Central memory CD8-positive, alpha-beta T cell (primary cell): ENCODE data around the gene ZNF227.
"Not testable (repeated sequence)": the region's sequence is repeated elsewhere in the genome, so short reads cannot be mapped to it uniquely, and the experiment has no call there.

Source experiments
- ATAC-seq: fragments of 150-1000 bp; cut with Tn5 transposase; replicated peaks from 2 replicates; pipeline ENCODE4 v1.10.0; 2022; ENCODE audit warnings: mild to moderate bottlenecking, moderate FRiP score, moderate number of reproducible peaks; ENCODE audit not compliant: poor library complexity, severe bottlenecking; ENCODE audit errors: extremely low read depth
- DNase-seq, 2 donors: peaks; one replicate each; pipeline ENCODE4 v3.0.0; 2021; ENCODE audit warnings: low spot score in 2 of 2
- H3K27ac Mint-ChIP-seq: one replicate; pipeline ENCODE4 v1.8.0; 2022; ENCODE audit warnings: low read depth, mild to moderate bottlenecking, moderate library complexity, mixed read lengths
- H3K27me3 Mint-ChIP-seq: one replicate; pipeline ENCODE4 v1.8.0; 2022; ENCODE audit warnings: mixed read lengths
- H3K36me3 Mint-ChIP-seq: one replicate; pipeline ENCODE4 v1.8.0; 2022; ENCODE audit warnings: mild to moderate bottlenecking, moderate library complexity, mixed read lengths; ENCODE audit not compliant: insufficient read depth
- H3K4me1 Mint-ChIP-seq: one replicate; pipeline ENCODE4 v1.8.0; 2022; ENCODE audit warnings: mixed read lengths
- H3K4me3 Mint-ChIP-seq: one replicate; pipeline ENCODE4 v1.8.0; 2022; ENCODE audit warnings: mild to moderate bottlenecking, moderate library complexity, mixed read lengths
- H3K9me3 Mint-ChIP-seq: one replicate; pipeline ENCODE4 v1.8.0; 2022; ENCODE audit warnings: mixed read lengths

Gene ZNF227

DNA sequence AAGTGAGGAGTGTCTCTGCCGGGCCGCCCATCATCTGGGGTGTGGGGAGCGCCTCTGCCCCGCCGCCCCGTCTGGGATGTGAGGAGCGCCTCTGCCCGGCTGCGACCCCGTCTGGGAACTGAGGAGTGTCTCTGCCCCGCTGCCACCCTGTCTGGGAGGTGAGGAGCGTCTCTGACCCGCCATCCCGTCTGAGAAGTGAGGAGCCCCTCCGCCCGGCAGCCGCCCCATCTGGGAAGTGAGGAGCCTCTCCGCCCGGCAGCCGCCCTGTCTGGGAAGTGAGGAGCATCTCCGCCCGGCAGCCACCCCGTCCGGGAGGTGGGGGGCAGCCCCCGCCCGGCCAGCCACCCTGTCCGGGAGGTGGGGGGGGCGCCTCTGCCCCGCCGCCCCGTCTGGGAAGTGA is 8.5 kb upstream of the ZNF227 start:
- not testable (repeated sequence) for H3K4me3 Mint-ChIP-seq, DNase-seq, ATAC-seq, H3K27ac Mint-ChIP-seq, H3K9me3 Mint-ChIP-seq, H3K36me3 Mint-ChIP-seq
- Mint-ChIP-seq H3K27me3 (peaks cover 27% of the 10 kb centered on the region), H3K4me1 (peaks cover 10% of the 10 kb centered on the region)

DNA sequence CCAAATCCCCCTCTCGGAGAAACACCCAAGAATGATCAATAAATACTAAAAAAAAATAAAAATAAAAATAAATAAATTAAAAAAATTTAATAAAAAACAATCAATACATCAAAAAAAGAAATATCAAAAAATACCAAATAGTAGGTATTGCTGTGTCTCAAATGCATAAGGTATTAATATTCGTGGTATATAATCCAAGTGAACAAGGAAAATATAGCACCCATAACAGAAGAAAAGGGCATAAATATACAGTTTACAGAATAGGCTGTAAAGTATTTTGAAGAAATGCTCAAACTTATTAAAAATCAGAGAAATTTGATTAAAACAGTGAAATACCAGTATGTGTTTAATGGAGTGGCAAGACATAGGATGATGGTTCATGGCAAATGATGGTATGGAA is 7.6 kb upstream of the ZNF227 start:
- no peak for DNase-seq
- H3K9me3 Mint-ChIP-seq: peaks cover 5% of the 10 kb centered on the region
- ATAC-seq: no peak
- H3K4me1 Mint-ChIP-seq: peaks cover 10% of the 10 kb centered on the region
- no peak overlapping the region for H3K4me3 Mint-ChIP-seq
- H3K27me3 Mint-ChIP-seq: peaks cover 23% of the 10 kb centered on the region
- no peak overlapping the region for H3K27ac Mint-ChIP-seq
- H3K36me3 Mint-ChIP-seq: peaks cover 2% of the 10 kb centered on the region

DNA sequence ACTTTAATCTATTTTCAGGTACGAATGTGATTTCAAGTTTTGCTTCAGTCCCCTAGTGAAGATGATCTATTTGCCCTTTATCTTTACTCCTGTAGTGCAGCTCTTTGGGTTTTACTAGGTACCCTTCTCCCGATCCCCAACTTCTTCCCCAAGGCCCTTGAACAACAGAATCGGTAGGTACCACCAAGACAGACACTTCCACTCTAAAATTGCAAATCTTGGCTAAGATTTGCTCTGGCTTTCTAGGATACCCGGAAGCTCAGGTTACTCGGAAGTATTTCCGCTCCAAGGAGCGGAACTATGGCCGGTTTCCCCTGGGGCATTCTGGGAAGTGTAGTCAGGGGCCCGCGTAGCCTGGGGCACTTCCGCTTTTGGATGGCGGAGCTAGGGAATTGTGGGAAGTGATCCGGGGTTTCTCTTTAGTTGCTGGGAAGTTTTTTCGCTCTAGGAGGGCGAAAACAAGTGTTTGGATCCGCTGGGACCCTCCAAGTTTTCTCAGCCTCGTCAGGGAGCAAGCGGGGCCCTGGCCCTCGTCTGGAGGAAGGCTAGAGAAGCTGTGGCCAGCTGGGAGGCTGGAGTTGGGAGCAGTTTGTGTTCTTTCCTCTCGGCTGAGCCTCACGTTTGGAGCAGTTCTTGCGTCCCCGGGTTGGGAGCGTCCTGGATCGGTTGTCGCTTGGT is 5.1 kb upstream of the ZNF227 start:
- H3K36me3 Mint-ChIP-seq: peaks cover 3% of the 10 kb centered on the region
- ATAC-seq (peak; percentile 65), DNase-seq (peak; percentile 44 to 53)
- peaks cover 10% of the 10 kb centered on the region for H3K4me1 Mint-ChIP-seq
- H3K9me3 Mint-ChIP-seq: peaks cover 5% of the 10 kb centered on the region
- H3K4me3 Mint-ChIP-seq: peak overlapping the region; percentile 90
- H3K27ac Mint-ChIP-seq: peak overlapping the region; percentile 92
- H3K27me3 Mint-ChIP-seq: peaks cover 15% of the 10 kb centered on the region

DNA sequence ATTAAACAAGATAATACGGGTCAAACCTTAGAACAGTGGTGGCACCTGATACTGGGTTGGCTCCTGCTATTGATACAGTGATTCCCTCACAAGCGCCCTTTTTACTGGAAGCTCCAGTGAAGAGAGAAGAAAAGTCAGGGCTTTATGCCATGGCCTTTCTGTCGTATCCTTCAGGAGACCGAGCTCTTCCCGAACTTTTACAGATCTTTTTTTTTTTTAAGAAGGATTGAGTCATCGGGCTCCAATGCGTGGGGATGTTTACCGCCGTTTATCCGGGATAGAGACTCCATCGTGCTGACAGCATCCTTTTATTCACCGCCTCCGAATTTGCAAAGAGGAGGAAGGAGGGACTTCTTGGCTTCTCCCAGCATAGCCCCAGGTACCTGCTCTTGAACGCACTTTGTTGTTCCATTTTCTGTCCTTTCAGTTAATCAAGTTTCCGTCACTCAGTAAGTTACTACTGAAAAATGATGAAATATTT is 574 bp downstream of the ZNF227 start:
- peak overlapping the region; percentile 93 for H3K27ac Mint-ChIP-seq
- DNase-seq: no peak
- H3K4me1 Mint-ChIP-seq: peaks cover 26% of the 10 kb centered on the region
- H3K4me3 Mint-ChIP-seq: peak overlapping the region; percentile 96
- peaks cover 32% of the 10 kb centered on the region for H3K36me3 Mint-ChIP-seq
- H3K9me3 Mint-ChIP-seq: no peaks in the 10 kb centered on the region
- H3K27me3 Mint-ChIP-seq: no peaks in the 10 kb centered on the region
- ATAC-seq: no peak

DNA sequence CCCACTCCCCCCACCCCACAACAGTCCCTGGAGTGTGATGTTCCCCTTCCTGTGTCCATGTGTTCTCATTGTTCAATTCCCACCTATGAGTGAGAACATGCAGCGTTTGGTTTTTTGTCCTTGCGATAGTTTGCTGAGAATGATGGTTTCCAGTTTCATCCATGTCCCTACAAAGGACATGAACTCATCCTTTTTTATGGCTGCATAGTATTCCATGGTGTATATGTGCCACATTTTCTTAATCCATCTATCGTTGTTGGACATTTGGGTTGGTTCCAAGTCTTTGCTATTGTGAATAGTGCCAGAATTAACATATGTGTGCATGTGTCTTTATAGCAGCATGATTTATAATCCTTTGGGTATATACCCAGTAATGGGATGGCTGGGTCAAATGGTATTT is 7.6 kb downstream of the ZNF227 start:
- H3K27me3 Mint-ChIP-seq, H3K4me3 Mint-ChIP-seq, DNase-seq, H3K27ac Mint-ChIP-seq, ATAC-seq, H3K9me3 Mint-ChIP-seq: not testable (repeated sequence)
- Mint-ChIP-seq H3K4me1 (peaks cover 28% of the 10 kb centered on the region), H3K36me3 (peaks cover 47% of the 10 kb centered on the region)

DNA sequence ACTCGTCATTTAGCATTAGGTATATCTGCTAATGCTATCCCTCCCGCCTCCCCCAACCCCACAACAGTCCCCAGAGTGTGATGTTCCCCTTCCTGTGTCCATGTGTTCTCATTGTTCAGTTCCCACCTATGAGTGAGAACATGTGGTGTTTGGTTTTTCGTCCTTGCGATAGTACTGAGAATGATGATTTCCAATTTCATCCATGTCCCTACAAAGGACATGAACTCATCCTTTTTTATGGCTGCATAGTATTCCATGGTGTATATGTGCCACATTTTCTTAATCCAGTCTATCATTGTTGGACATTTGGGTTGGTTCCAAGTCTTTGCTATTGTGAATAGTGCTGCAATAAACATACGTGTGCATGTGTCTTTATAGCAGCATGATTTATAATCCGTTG is 8.4 kb downstream of the ZNF227 start:
- H3K27me3 Mint-ChIP-seq, H3K4me3 Mint-ChIP-seq, H3K27ac Mint-ChIP-seq, DNase-seq, ATAC-seq, H3K9me3 Mint-ChIP-seq: not testable (repeated sequence)
- Mint-ChIP-seq H3K4me1 (peaks cover 22% of the 10 kb centered on the region), H3K36me3 (peaks cover 41% of the 10 kb centered on the region)

DNA sequence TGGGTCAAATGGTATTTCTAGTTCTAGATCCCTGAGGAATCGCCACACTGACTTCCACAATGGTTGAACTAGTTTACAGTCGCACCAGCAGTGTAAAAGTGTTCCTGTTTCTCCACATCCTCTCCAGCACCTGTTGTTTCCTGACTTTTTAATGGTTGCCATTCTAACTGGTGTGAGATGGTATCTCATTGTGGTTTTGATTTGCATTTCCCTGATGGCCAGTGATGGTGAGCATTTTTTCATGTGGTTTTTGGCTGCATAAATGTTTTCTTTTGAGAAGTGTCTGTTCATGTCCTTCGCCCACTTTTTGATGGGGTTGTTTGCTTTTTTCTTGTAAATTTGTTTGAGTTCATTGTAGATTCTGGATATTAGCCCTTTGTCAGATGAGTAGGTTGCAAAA is 9.0 kb downstream of the ZNF227 start:
- Mint-ChIP-seq H3K36me3 (peaks cover 36% of the 10 kb centered on the region), H3K4me1 (peaks cover 20% of the 10 kb centered on the region)
- DNase-seq, ATAC-seq, H3K27me3 Mint-ChIP-seq, H3K9me3 Mint-ChIP-seq, H3K27ac Mint-ChIP-seq, H3K4me3 Mint-ChIP-seq: not testable (repeated sequence)

DNA sequence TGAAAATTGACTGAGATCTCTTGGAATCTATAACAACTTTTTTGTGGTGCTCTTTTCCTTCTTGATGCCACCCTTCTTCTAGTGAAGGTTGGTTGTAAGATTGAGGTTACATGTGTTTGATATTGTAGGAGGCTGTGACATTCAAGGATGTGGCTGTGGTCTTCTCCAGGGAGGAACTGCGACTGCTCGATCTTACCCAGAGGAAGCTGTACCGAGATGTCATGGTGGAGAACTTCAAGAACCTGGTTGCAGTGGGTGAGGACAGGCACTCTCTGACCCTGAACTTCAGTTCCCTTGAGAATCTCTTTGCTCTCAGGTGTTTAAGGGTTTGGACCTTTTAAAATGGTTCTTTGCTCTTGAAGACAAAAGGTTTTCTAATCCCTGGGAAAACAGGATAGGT is 16.0 kb downstream of the ZNF227 start:
- Mint-ChIP-seq H3K4me3 (no peak overlapping the region), H3K36me3 (peaks cover 49% of the 10 kb centered on the region), H3K27ac (no peak overlapping the region), H3K27me3 (no peaks in the 10 kb centered on the region), H3K9me3 (peaks cover 8% of the 10 kb centered on the region), H3K4me1 (peaks cover 12% of the 10 kb centered on the region)
- ATAC-seq: no peak
- DNase-seq: no peak

DNA sequence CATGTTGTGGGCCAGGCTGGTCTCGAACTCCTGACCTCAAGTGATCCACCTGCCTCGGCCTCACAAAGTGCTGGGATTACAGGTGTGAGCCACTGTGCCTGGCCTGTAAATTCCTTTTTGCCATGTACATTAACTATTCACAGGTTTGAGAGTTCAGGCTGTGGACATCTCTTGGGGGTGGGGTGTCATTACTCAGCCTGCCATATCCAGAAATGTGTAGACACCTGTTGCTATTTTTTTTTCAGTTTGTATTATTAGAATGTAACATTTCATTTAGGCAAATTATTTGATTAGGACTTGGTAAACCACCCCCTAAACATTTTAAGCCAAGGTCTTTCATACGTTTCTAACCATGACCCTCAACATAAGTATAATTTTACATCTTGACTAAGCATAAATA is 20.5 kb downstream of the ZNF227 start:
- ATAC-seq (no peak), DNase-seq (no peak)
- no peak overlapping the region for H3K27ac Mint-ChIP-seq
- no peak overlapping the region for H3K4me3 Mint-ChIP-seq
- H3K9me3 Mint-ChIP-seq: peaks cover 35% of the 10 kb centered on the region
- peaks cover 67% of the 10 kb centered on the region for H3K36me3 Mint-ChIP-seq
- peaks cover 5% of the 10 kb centered on the region for H3K4me1 Mint-ChIP-seq
- no peaks in the 10 kb centered on the region for H3K27me3 Mint-ChIP-seq

DNA sequence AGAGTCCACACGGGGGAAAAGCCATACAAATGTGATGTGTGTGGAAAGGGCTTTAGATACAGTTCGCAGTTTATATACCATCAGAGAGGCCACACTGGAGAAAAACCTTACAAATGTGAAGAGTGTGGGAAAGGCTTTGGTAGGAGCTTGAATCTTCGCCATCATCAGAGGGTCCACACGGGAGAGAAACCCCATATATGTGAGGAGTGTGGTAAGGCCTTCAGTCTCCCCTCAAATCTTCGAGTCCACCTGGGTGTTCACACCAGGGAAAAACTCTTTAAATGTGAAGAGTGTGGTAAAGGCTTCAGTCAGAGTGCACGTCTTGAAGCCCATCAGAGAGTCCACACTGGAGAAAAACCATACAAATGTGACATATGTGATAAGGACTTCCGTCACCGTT is 24.1 kb downstream of the ZNF227 start:
- Mint-ChIP-seq H3K4me3 (no peak overlapping the region), H3K36me3 (peaks cover 39% of the 10 kb centered on the region), H3K27ac (no peak overlapping the region), H3K27me3 (no peaks in the 10 kb centered on the region), H3K4me1 (no peaks in the 10 kb centered on the region), H3K9me3 (peaks cover 27% of the 10 kb centered on the region)
- DNase-seq (no peak), ATAC-seq (no peak)

DNA sequence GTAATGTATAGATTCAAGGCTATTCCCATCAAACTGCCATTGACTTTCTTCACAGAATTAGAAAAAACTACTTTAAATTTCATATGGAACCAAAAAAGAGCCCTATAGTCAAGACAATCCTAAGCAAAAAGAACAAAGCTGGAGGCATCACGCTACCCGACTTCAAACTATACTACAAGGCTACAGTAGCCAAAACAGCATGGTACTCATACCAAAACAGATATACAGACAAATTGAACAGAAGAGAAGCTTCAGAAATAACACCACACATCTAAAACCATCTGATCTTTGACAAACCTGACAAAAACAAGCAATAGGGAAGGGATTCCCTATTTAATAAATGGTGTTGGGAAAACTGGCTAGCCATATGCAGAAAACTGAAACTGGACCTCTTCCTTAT is 40.0 kb downstream of the ZNF227 start:
- H3K27me3 Mint-ChIP-seq, H3K4me3 Mint-ChIP-seq, DNase-seq, H3K27ac Mint-ChIP-seq, H3K36me3 Mint-ChIP-seq, ATAC-seq: not testable (repeated sequence)
- H3K9me3 Mint-ChIP-seq: peaks cover 59% of the 10 kb centered on the region
- peaks cover 11% of the 10 kb centered on the region for H3K4me1 Mint-ChIP-seq

DNA sequence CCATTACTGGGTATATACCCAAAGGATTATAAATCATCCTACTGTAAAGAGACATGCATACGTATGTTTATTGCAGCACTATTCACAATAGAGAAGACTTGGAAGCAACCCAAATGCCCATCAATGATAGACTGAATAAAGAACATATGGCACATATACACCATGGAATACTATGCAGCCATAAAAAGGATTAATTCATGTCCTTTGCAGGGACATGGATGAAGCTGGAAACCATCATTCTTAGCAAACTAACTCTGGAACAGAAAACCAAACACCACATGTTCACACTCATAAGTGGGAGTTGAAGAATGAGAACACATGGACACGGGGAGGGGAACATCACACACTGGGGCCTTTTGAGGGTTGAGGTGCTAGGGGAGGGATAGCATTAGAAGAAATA is 41.1 kb downstream of the ZNF227 start:
- Mint-ChIP-seq H3K4me1 (peaks cover 11% of the 10 kb centered on the region), H3K9me3 (peaks cover 65% of the 10 kb centered on the region)
- DNase-seq, H3K27me3 Mint-ChIP-seq, ATAC-seq, H3K27ac Mint-ChIP-seq, H3K4me3 Mint-ChIP-seq, H3K36me3 Mint-ChIP-seq: not testable (repeated sequence)

DNA sequence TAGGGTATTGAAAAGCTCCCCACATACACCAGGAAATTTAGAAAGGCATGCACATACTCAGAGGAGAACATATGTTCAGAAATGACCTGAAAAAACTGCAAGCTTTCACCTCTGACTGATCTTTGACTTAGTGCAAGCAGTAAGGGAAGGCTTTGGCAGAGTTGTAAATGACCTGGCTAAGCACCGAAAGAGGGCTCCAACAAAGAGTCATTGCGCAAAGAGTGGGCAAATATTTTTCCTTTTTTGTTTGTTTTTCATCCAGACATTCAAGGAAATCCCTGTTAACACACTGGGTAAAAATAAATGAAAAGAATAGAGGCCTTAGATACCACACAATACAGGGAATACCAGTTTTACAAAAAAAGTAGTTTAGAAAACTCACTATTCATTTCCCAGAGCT is 42.2 kb downstream of the ZNF227 start:
- Mint-ChIP-seq H3K4me3 (no peak overlapping the region), H3K27ac (no peak overlapping the region), H3K9me3 (peaks cover 64% of the 10 kb centered on the region), H3K4me1 (peaks cover 11% of the 10 kb centered on the region), H3K36me3 (no peaks in the 10 kb centered on the region), H3K27me3 (no peaks in the 10 kb centered on the region)
- ATAC-seq: no peak
- DNase-seq: no peak
